ENCODE measurements around the gene VPS18.

DNA sequence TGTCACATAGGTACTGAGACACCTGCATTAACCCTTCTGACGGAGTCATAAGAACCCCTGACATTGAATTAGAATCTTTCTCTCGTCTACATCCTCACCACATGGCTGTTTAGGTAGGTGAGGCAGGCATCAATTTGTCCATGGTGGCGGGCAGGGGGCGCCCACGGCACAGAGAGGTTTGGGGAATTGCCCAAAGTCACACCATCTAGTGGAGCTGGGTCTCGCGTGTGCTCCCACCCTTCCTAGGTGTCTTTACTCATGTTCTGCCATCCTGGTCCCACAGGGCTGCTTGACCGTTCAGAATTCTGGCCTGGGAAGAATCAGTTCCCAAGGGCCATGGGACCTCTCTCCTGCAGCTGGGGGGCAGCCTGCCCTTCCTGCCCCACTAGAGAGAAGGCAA is 20.2 kb downstream of the VPS18 start:
- TF ChIP-seq, protein P1, sequence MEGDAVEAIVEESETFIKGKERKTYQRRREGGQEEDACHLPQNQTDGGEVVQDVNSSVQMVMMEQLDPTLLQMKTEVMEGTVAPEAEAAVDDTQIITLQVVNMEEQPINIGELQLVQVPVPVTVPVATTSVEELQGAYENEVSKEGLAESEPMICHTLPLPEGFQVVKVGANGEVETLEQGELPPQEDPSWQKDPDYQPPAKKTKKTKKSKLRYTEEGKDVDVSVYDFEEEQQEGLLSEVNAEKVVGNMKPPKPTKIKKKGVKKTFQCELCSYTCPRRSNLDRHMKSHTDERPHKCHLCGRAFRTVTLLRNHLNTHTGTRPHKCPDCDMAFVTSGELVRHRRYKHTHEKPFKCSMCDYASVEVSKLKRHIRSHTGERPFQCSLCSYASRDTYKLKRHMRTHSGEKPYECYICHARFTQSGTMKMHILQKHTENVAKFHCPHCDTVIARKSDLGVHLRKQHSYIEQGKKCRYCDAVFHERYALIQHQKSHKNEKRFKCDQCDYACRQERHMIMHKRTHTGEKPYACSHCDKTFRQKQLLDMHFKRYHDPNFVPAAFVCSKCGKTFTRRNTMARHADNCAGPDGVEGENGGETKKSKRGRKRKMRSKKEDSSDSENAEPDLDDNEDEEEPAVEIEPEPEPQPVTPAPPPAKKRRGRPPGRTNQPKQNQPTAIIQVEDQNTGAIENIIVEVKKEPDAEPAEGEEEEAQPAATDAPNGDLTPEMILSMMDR (IDR thresholded peaks at IDR 0.05; ENCODE audit: insufficient read depth, low read depth, low read length), result no peak
- no peak for TF ChIP-seq EZH2 (IDR thresholded peaks at IDR 0.05; ENCODE audit: insufficient read depth, low read length)

All from astrocyte (in vitro differentiated cells and primary cell).